ENCODE data around the gene GPR180. TPM values are rescaled to one million over a fixed set of nuclear protein-coding genes. Genes with fewer than 3 reads are reported as not detected.

The GPR180 gene
- total and polyA plus RNA-seq, 2 of the 13 experiments (the other 11 are each of a cell fraction or from before 2014, with no cell fraction given): not detected

DNA sequence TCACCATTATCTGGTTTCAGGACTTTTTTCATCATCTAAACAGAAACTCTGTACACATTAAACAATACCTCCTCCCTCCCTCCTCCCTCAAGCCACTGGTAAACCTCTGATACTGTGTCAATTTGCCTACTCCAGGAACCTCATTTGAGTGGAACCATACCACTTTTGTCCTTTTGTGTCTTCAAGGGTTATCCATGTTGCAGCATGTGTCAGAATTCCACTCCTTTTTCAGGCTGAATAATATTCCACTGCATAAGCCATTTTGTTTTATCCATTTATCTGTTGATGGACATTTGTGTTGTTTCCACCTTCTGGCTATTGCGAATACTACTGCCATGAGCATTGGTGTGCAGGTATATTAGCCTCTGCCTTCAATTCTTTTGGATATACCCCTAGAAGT, 33.2 kb upstream of the GPR180 start:
- WGBS (ENCODE audit: low lambda C conversion rate): 96% methylated on average over 1 of the region's 1 CpG
- intact Hi-C loops (cut with micrococcal nuclease; ENCODE audit: unreplicated experiment) (no loop called here), in situ Hi-C loops (cut with HindIII; ENCODE audit: extremely low pct_ligation_motif_present, low pct_unique_long_range_greater_than_20kb) (no loop called here)
- TF ChIP-seq, protein P1, sequence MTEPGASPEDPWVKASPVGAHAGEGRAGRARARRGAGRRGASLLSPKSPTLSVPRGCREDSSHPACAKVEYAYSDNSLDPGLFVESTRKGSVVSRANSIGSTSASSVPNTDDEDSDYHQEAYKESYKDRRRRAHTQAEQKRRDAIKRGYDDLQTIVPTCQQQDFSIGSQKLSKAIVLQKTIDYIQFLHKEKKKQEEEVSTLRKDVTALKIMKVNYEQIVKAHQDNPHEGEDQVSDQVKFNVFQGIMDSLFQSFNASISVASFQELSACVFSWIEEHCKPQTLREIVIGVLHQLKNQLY (CRISPR knock-in tag; IDR thresholded peaks at IDR 0.05): no peak
- TF ChIP-seq ZNF253 (CRISPR knock-in tag; IDR thresholded peaks at IDR 0.05; ENCODE audit: borderline replicate concordance): no peak
- TF ChIP-seq JUNB (CRISPR knock-in tag; IDR thresholded peaks at IDR 0.05; ENCODE audit: borderline replicate concordance): no peak
- TF ChIP-seq, protein P2, sequence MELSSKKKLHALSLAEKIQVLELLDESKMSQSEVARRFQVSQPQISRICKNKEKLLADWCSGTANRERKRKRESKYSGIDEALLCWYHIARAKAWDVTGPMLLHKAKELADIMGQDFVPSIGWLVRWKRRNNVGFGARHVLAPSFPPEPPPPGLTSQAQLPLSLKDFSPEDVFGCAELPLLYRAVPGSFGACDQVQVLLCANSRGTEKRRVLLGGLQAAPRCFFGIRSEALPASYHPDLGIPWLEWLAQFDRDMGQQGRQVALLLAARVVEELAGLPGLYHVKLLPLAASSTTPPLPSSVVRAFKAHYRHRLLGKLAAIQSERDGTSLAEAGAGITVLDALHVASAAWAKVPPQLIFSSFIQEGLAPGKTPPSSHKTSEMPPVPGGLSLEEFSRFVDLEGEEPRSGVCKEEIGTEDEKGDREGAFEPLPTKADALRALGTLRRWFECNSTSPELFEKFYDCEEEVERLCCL (CRISPR knock-in tag; IDR thresholded peaks at IDR 0.05; ENCODE audit: borderline replicate concordance): no peak
- no peak for TF ChIP-seq MEF2D (CRISPR knock-in tag; IDR thresholded peaks at IDR 0.05)
- no peak for TF ChIP-seq RAD51 (IDR thresholded peaks at IDR 0.05; ENCODE audit: borderline replicate concordance)
- TF ChIP-seq FOSL1 (CRISPR knock-in tag; IDR thresholded peaks at IDR 0.05; ENCODE audit: borderline replicate concordance): no peak
- TF ChIP-seq ATM (IDR thresholded peaks at IDR 0.05; ENCODE audit: borderline replicate concordance): no peak
- TF ChIP-seq HNRNPK (IDR thresholded peaks at IDR 0.05; ENCODE audit: low read depth, low read length, poor library complexity, severe bottlenecking): no peak
- TF ChIP-seq HOXA3 (CRISPR knock-in tag; IDR thresholded peaks at IDR 0.05): no peak
- TF ChIP-seq ZNF572 (CRISPR knock-in tag; IDR thresholded peaks at IDR 0.05): no peak
- no peak for TF ChIP-seq ZNF839 (CRISPR knock-in tag; IDR thresholded peaks at IDR 0.05; ENCODE audit: borderline replicate concordance)
- no peak for TF ChIP-seq TOE1 (CRISPR knock-in tag; IDR thresholded peaks at IDR 0.05)
- Histone ChIP-seq H3K27ac (ENCODE audit: extremely low read length, insufficient read depth, low read length) (no peak overlapping the region), H3K4me3 (replicated peaks in 1 of 3; ENCODE audit: insufficient read depth in 1 of 3, low read depth in 2 of 3, low read length in 3 of 3) (no peak overlapping the region), H3K36me3 (replicated peaks in 1 of 2; ENCODE audit: control insufficient read depth in 1 of 2, insufficient read depth in 2 of 2, low read length in 2 of 2) (peaks cover 6 to 29% of the 10 kb centered on the region in 2 experiments), H3K79me2 (ENCODE audit: insufficient read depth, low read length) (no peaks in the 10 kb centered on the region), H2AFZ (ENCODE audit: low read length) (no peak overlapping the region), H3K4me1 (ENCODE audit: insufficient read depth, low read length) (no peaks in the 10 kb centered on the region), H3K27me3 (ENCODE audit: control insufficient read depth in 1 of 2, insufficient read depth in 2 of 2, low read length in 2 of 2) (no peaks in the 10 kb centered on the region), H4K20me1 (ENCODE audit: insufficient read depth, low read length) (no peaks in the 10 kb centered on the region), H3K9me3 (ENCODE audit: low read length) (no peaks in the 10 kb centered on the region), H3K9ac (ENCODE audit: insufficient read depth, low read depth, low read length) (no peak overlapping the region), H3K4me2 (ENCODE audit: low read depth, low read length) (no peak overlapping the region)
- no peak for DNase-seq (ENCODE audit: low spot score)
- CTCF ChIA-PET (ENCODE audit: low intra/inter-chr PET ratio, low total read pairs): no interaction called here
- no peak for ATAC-seq
- POLR2A ChIA-PET: no interaction called here
- FAIRE-seq: no peak
- BruUV-seq (replicated peaks): no TSS peak
